Measurements from ENCODE around the gene TXN.

TXN gene

GRCh38 chr9:110290001-110290400 lies 33.7 kb upstream of the TXN start:
- H3K4me3 ChIP-seq (ENCODE audit: low read depth, low read length), result no peak overlapping the region

GRCh38 chr9:110288503-110288902 lies 32.2 kb upstream of the TXN start:
- H3K4me3 ChIP-seq (ENCODE audit: low read depth, low read length), result no peak overlapping the region
- no peak for DNase-seq (ENCODE audit: low read depth)
- TF ChIP-seq POLR2A (IDR thresholded peaks at IDR 0.05; ENCODE audit: extremely low read depth, insufficient read length), result no peak
- TF ChIP-seq MAX (IDR thresholded peaks at IDR 0.05; ENCODE audit: low read depth, low read length), result no peak

More at GRCh38 chr9:110290001-110290400, 33.7 kb upstream of the TXN start:
- TF ChIP-seq CTCF (IDR thresholded peaks at IDR 0.05; ENCODE audit: low read depth, low read length) (no peak), MAX (IDR thresholded peaks at IDR 0.05; ENCODE audit: low read depth, low read length) (no peak), MYC (IDR thresholded peaks at IDR 0.05; ENCODE audit: low read depth, low read length) (no peak), POLR2A (IDR thresholded peaks at IDR 0.05; ENCODE audit: extremely low read depth, insufficient read length) (no peak)
- no peak for DNase-seq (ENCODE audit: low read depth)

GRCh38 chr9:110287289-110287680 lies 31.0 kb upstream of the TXN start:
- DNase-seq (ENCODE audit: low read depth), result no peak
- TF ChIP-seq MAX (IDR thresholded peaks at IDR 0.05; ENCODE audit: low read depth, low read length) (no peak), MYC (IDR thresholded peaks at IDR 0.05; ENCODE audit: low read depth, low read length) (no peak), POLR2A (IDR thresholded peaks at IDR 0.05; ENCODE audit: extremely low read depth, insufficient read length) (no peak), CTCF (IDR thresholded peaks at IDR 0.05; ENCODE audit: low read depth, low read length) (no peak)
- no peak overlapping the region for H3K4me3 ChIP-seq (ENCODE audit: low read depth, low read length)

- TF ChIP-seq MYC (IDR thresholded peaks at IDR 0.05; ENCODE audit: low read depth, low read length) (no peak), CTCF (IDR thresholded peaks at IDR 0.05; ENCODE audit: low read depth, low read length) (no peak), MAX (IDR thresholded peaks at IDR 0.05; ENCODE audit: low read depth, low read length) (no peak), POLR2A (IDR thresholded peaks at IDR 0.05; ENCODE audit: extremely low read depth, insufficient read length) (no peak)
- H3K4me3 ChIP-seq (ENCODE audit: low read depth, low read length), result no peak overlapping the region
- no peak for DNase-seq (ENCODE audit: low read depth)
Observed at GRCh38 chr9:110284211-110284844, 28.0 kb upstream of the TXN start.

- DNase-seq (ENCODE audit: low read depth), result no peak
- no peak overlapping the region for H3K4me3 ChIP-seq (ENCODE audit: low read depth, low read length)
- TF ChIP-seq MYC (IDR thresholded peaks at IDR 0.05; ENCODE audit: low read depth, low read length), result no peak
- no peak for TF ChIP-seq MAX (IDR thresholded peaks at IDR 0.05; ENCODE audit: low read depth, low read length)
Observed at GRCh38 chr9:110283751-110284150, 27.4 kb upstream of the TXN start.

GRCh38 chr9:110282739-110283081 lies 26.4 kb upstream of the TXN start:
- H3K4me3 ChIP-seq (ENCODE audit: low read depth, low read length), result no peak overlapping the region
- no peak for TF ChIP-seq CTCF (IDR thresholded peaks at IDR 0.05; ENCODE audit: low read depth, low read length)
- TF ChIP-seq MYC (IDR thresholded peaks at IDR 0.05; ENCODE audit: low read depth, low read length), result no peak
- no peak for TF ChIP-seq MAX (IDR thresholded peaks at IDR 0.05; ENCODE audit: low read depth, low read length)
- TF ChIP-seq POLR2A (IDR thresholded peaks at IDR 0.05; ENCODE audit: extremely low read depth, insufficient read length), result no peak
- no peak for DNase-seq (ENCODE audit: low read depth)
